HL-60/S4 (cell line): Measurements from ENCODE around the gene GRIA4.
"Not testable (repeated sequence)": the region's sequence is repeated elsewhere in the genome, so short reads cannot be mapped to it uniquely, and the experiment has no call there.

Experiments
- in situ Hi-C: fragments of 300-500 bp; cut with MboI; formaldehyde crosslinking; loops from 2 replicates; pipeline ENCODE4 v1.14.3; 2022; ENCODE audit warnings: low sequenced_read_pairs

GRIA4 gene

DNA sequence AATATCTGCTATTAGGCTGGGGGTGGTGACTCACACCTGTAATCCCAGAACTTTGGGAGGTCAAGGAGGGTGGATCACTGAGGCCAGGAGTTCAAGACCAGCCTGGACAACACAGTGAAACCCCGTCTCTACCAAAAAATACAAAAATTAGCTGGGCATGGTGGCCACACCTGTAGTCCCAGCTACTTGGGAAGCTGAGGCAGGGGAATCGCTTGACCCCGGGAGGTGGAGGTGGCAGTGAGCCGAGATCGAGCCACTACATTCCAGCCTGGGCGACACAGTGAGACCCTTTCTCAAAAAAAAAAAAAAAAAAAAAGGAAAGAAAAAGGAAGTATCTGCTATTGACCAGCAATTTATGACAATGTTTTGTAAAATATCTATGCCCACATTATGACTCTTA, 176.0 kb downstream of the GRIA4 start:
- in situ Hi-C loops = not testable (repeated sequence)

DNA sequence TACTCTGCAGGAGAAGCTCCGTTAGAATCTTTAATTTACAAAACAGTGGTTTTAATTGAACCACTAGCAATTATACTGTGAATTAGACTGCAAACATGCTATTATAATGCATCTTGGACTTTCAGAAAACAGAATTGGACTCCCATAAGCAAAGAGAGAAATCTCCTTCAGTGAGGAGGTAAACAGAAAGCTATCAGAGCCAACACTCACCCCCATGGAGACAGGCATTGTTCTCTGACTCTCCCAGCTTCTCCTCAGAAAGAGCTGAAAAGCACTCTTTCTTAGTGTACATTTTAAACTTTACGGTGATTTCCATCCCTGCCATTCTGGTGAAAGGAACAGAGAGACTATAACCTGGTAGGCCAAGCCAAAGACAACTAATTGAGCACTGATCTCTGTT, 176.9 kb downstream of the GRIA4 start:
- in situ Hi-C loops = no loop called here

DNA sequence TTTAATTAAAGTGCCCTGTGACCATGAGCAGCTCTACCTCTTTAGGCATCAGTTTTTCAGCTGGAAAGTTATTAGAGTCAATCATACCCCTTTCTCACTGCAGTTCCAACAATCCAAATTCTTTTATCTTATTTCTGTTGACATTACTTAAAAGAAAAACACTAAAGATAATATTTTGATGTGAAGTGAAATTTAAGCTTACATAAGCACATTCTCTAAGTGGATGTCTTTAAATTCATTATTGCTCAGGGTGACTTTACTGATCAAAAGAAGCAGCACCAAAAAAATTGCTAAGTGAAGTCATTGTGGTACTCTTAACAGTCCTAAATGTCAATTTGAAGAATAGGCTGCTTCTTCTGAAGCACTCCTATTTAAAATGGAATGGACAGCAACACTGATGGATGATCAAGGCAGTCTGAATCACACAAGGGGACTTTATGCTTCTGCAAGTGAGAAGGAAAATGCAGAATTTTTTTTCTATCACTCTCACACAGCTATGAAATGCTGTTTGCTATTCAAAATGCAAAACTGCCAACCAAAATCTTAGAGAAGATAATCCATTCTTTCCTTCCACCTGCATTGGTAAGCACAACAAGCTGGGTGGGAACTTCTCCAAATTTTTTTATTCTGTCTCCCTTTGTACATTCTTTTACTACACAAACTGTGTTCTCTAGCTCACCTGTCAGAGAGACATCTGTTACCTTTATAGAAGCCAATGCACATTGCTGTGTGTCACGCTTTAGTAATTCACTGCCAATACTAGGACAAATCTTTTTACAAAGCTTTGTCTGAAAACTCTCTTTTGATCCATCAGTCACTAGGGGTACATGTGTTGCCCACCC, 179.9 kb downstream of the GRIA4 start:
- in situ Hi-C loops = no loop called here

DNA sequence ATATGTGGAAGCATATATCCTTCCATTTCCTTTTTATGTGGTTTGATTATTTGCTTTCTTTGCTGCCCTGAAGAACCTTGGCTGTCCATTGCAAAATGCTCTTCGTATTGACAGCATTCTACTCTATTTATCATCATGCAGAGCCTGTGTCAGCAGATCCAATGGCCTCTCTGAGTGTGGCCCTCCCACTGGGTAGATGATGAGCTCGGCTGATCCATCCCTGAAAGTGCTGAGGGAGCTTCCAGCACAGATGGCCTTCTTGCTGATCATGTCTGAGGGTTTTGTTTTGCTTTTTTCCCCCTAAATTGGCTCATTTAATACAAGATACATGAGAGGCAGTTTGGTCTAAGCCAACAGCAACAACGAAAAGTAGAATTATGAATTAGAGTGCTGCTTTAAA, 181.0 kb downstream of the GRIA4 start:
- in situ Hi-C loops = no loop called here

DNA sequence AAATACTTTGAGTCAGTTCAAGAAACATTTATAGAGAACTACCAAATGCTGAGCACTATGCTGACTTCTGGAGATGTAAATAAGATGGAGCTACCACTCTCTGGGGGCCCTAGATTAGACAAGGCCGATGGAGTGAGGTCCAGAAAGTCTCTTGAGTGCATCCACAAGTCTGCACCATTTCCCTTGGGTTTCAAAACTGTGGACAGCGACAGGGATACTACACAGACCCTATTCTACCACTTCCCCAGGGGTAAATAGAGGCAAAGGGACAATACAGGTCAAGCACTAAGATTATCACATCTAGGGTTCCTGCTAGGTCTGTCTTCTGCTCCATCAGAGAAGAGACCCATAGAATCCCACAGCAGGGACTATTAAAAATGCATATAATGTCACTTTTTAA, 183.2 kb downstream of the GRIA4 start:
- in situ Hi-C loops = no loop called here

DNA sequence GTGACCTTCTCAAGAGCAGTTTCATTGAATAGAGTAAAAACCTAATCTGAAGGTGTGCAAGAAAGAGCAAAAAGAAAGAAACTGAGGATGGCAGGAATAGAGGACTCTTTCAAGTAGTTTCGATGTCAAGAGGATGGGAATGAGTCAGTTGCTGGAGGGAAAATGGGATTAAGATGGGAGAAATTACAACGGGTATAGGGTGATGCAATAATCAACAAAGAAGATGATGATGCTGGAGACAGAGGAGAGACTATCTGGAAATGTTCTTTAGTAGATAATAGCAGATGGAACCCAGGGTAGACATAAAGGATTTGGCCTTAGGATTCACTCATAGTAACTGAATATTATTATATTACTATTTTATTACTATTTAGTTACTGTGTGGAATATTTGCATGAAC, 189.4 kb downstream of the GRIA4 start:
- in situ Hi-C loops = no loop called here

DNA sequence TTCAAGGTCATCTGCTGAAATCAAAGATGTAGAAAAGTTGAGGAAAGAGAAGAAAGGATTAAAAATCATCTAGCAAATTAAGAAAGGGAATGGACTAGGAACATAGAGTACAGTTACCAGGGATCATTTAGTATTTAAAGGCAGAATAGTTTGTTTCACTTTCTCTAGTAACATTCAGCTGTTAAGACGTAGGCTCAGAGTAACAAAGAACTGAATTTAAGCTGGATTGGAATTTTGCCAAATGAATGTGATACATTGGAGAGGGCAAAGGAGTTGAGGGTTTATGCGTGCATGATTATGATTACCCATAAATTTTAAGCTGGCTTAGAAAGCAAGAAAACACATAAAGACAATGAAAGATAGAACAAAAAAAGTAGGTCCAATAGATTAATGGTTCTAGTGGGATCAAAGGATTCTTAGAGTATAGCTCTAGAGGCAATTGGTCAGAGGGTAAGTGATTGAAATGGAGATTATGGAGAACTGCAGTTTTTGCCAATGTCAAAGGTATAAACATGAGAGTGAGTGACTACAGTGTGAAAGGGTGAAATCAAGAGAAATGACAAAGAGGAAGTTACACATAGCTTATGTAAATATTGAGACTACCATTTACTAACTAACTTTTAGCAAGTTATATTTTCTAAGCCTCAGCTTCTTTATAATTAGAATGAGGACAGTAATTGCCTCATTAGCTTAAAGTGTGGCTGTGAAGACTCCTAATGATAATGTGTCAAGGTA, 190.0 kb downstream of the GRIA4 start:
- in situ Hi-C loops = no loop called here

DNA sequence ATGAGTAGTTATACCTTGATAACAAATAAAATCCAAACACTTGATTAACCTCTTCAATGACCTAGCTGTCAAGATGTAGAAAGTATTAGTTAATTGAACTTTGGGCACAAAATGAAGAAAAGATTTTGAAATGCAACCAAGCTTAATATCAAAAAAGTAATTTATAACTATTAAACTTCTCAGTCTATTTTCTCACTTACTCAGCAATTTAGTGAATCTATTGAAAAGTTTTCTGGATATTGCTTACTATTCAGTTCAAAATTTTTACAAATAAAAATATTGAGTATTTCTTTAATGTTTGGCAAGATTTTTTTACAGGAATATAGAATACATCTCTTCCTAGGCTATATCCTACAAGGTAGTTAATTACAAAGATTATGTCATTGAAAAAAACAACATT, 192.5 kb downstream of the GRIA4 start:
- in situ Hi-C loops = no loop called here

DNA sequence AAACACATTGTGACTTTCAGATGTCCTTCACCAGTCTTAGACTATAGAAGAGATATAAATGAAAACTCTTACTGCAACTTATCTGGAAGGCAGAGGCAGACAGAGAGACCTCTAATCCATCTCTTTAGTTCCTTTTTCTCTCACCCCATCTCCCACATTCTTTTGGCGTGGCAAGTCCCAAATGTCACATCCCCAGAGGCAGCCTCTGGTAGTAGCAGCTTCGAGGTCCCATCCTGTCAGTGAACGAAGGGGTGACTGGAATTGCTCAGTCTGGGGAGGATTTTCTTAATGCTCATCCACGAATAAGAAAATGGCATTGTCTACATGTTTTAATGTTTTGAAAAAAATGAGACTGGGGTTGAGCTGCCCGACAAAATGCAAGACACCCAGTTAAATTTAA, 201.4 kb downstream of the GRIA4 start:
- in situ Hi-C loops = no loop called here

DNA sequence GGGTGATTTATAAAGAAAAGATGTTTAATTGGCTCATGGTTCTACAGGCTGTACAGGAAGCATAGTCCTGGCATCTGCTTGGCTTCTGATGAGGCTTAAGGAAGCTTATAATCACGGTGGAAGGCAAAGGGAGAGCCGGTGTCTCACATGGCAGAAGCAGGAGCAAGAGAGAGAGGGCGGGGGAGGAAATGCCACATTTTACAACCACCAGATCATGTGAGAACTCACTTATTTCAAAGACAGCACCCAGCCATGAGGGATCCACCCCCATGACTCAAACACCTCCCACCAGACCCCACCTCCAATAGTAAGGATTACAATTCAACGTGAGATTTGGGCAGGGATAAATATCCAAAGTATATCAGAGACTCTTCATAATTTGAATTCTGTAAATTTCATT, 211.5 kb downstream of the GRIA4 start:
- in situ Hi-C loops = no loop called here

DNA sequence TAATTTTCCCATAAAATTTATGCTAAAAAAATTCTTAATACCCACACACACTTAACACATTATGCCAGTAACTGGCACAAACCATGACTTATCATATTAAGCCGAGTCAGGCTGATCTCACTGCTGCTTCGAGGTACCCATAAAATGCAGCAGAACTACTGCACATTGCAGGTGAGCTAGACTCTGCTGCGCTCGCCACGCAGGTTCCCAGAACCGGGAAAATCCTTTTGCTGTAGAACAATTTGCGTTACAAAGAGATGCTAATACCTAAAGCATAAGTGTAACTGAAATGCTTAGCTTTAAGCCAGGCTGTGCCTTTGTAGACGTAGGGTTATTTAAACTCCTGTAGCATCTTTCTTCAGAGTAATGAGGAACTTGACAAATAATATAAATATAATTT, 211.9 kb downstream of the GRIA4 start:
- in situ Hi-C loops = no loop called here

DNA sequence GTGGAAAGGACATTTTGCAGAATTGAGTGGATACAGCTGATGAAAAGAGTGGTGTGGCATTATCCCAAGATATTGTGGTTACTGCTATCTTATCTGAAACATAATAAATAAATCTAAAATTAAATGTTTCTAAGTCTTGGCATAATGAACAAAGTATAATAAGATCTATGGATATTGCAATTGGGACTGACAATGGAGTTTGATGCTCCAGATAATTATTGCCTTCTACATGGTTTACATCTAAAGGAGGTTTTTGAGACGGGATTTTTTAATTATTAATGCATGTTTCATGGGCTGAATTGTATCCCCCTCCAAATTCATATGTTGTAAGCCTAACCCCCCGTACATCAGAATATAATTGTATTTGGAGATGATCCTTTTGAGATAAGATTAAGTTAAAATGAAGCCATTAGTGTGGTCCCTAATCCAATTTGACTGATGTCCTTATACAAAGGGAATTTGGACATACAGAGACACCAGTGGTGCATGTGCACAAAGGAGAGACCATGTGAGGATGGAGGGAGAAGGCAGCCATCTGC, 213.7 kb downstream of the GRIA4 start:
- in situ Hi-C loops = no loop called here

DNA sequence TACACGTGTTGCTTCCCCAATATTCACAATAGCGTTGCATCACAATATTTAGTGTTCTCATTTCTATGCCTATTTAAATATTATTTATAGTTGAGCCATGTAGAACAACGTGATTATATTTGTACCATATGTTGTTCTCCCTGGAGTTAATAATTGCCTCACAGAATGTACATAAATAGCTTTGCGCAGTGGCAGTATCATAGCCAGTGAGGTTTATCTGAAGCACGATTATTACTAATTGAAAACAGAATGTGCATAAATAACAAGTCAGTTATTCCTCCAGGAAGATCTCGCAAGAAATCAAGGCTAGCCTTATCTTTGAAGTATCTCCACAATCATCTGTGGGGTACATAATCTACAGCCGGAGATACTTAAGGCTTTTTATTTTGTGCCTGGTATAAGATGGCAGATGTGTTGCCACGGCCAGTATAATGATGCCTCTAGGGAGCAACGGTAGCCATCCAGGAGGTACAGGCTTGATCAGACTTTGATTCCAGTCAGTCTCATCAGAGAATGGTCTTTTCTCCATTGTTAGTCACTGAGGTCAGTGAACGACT, 214.7 kb downstream of the GRIA4 start:
- in situ Hi-C loops = no loop called here

DNA sequence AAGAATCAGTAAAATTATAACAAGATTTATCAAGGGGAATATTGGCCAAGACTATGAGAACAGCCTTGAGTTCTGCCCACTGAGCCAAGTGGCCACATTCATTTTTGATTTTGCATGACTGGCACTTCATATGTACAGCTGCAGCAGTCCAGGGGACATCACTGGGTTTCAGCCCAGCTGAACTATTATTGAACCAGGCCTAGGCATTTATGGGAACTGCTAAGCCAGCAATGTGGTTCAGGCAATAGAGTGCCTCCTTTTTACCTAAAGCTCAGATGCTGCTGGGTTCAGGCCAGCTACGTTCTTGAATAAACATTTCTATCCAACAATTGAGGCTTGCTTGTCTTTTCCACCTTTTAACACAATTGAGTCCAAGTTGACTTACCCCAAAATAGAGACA, 215.3 kb downstream of the GRIA4 start:
- in situ Hi-C loops = no loop called here

DNA sequence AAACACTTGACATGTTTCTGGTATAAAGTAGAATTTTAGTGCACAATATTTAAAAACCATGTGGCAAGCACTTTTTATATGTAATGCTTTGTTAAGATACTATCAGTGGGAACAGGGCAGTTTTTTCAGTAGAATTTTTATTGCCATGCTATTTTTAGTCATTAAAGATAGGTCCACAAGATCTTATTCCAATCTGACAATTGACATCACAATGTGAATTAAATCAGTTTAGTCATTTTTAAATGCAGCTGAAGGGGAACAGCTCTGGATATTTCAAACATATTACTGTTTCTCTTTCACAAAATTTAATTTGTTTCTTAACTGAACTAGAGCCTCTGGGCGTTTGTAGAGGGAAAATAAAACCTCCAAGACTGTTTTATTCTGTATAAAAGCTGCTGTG, 218.0 kb downstream of the GRIA4 start:
- in situ Hi-C loops = no loop called here

DNA sequence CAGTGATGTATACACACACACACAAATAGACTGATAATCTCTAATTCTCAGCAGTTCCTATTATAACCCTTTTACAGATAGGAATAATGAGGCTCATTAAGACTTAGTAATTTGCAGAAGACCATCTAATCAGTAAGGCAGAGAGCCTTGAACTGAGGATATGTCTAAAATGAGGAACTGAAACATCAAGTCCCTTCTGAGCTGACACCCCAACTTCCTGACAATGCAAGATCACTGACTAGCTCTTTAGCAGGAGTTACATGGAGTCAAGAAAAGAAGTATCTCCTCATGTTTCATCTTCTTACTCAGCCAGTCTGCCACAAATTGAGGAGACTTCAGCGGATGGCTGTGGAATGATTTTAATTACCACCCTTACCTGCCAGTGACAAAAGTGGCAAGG, 219.2 kb downstream of the GRIA4 start:
- in situ Hi-C loops = no loop called here

DNA sequence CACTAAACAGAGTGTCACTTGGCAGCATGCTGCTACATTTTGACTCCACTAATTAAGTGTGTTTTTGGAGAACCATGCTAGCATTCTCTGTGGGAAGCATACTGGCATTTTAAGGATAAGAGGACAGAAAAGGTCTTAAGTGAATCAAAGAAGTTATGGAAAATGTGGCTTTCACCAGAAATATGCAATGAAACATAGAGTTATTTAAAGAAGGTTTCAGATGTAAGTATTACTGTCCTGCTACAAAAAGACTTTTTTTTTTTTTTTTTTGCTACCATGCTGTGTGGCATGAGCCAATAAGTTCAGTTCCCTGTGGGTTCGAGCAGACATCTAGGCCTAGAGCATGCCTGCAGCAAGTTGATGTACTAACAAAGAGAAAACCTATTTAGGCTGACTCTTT, 224.6 kb downstream of the GRIA4 start:
- in situ Hi-C loops = no loop called here

DNA sequence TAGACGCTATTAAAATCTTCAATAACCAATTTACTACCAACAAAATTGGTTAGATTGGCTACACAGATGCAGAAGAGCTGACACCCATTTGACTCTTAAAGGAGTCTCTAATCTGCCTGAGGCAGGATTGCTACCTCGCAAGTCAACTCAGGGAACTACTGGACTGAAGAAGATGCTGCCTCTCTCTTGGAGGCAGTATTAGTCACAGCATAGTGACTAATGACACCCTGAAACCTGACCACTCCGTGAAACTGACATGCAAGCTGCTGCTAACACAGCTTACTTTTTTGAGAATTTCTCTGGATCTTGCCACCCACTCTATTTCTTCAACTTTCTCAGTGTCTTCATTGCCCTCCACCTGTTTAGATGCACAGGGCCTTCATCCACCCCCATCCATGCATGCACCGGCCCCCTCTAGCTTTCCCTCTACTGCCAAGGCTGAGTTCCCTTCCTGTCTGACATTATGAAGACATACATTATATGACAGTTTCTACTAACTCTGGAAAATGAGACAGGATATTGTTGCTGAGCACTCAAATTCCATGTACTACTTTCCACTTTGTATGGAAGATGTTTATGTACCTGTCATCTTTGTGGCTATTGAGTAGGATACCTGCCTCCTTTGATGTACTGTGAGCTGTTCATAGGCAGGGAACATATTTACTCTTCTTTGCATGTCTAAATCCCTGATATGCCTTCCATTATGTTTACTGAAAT, 229.0 kb downstream of the GRIA4 start:
- in situ Hi-C loops = no loop called here

DNA sequence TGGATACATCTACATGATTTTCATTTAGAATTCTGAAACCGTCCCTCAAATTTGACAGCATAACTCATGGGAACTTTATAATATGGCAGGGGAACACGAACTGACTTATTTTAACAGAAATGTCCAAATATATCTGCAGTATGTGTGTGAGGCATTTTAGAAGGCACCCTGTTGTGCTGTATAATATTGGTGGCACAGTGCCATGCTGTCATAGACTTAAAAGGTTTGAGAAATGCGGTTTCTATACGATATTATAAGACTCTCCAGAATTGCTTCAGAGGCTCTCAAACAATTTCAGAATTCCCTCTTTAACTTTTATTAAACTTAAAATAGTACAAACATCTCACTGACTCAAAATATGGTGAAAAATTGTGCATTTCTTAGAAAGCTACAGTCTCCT, 230.5 kb downstream of the GRIA4 start:
- in situ Hi-C loops = no loop called here

DNA sequence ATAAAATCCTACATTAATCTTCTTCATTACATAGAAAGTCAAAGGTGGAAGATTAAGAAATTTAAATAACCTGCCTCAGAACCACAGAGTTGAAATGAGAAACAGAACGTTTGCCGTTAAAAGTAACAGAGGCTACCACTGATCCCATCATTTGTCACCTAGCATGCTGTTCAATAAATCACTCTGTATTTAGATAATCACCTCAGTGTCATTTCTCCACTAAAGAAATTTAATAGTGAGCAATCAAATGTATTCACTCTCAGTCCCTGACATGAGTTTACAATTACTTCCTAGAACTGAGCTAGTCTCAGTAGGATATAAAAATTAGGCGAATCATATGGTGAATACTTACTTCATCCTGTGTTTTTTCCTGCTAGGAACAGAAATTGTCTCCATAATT, 242.5 kb downstream of the GRIA4 start:
- in situ Hi-C loops = no loop called here

DNA sequence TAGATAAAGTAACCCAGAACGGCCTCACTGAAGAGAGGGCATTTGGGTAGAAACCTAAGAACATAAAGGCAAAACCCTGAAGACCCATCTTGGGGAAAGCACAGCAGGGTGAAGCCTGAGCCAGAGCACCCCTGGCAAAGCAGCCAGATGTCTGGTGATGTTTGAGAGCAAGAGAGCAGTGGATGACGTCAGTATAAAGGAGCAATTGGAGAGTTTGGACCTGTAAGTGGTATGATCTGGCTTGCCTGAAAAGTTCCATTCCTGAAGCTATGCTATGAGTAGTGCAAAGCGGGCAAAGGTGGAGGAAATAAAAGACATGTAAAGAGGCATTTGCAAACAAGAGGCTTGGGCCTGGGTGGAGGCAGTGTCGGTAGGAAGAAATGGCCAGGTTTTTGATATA, 244.4 kb downstream of the GRIA4 start:
- in situ Hi-C loops = no loop called here
